HUES64 (cell line): ENCODE data around the gene SYCN.

ENCODE experiments used
- H3K27ac ChIP-seq: 2 replicates; pipeline ENCODE4 v1.7.0; 2013; ENCODE audit warnings: low read depth, low read length, inconsistent platforms
- H3K27me3 ChIP-seq: 2 replicates; pipeline ENCODE4 v1.6.1; 2013; ENCODE audit warnings: mild to moderate bottlenecking, low read length; ENCODE audit not compliant: insufficient read depth
- H3K36me3 ChIP-seq: 2 replicates; pipeline ENCODE4 v1.6.1; 2013; ENCODE audit warnings: mild to moderate bottlenecking, low read length; ENCODE audit not compliant: insufficient read depth
- H3K4me1 ChIP-seq: 2 replicates; pipeline ENCODE4 v1.6.1; 2013; ENCODE audit warnings: mild to moderate bottlenecking, low read length, moderate library complexity; ENCODE audit not compliant: insufficient read depth
- H3K4me3 ChIP-seq: 2 replicates; pipeline ENCODE4 v1.5.1; 2013; ENCODE audit warnings: mild to moderate bottlenecking, low read length, moderate library complexity
- H3K9ac ChIP-seq: 2 replicates; pipeline ENCODE4 v1.6.1; 2013; ENCODE audit warnings: mild to moderate bottlenecking, low read depth, low read length
- H3K9me3 ChIP-seq: 2 replicates; pipeline ENCODE4 v1.6.1; 2013; ENCODE audit warnings: low read depth, low read length; ENCODE audit not compliant: insufficient read depth
- WGBS: fragments of 150-250, 120-280 bp; methylation state at CpG from one replicate; pipeline ENCODE4 v1.1.7; 2013; ENCODE audit warnings: missing lambda C conversion rate; 5-methylcytosine and 5-hydroxymethylcytosine counted together

The SYCN gene

DNA sequence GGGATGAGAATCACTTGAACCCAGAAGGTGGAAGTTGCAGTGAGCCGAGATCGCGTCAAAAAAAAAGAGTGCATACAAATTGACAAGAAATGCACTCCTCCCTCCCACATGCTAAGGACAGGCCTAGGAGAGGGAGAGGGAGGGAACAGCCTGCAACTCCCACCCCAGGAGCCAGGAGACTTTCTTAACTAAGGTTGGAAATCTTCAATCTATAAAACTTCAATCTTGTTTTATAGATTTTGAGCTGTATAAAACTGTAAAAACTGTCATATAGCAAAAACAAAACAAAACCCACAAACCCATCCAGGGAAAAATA is 1.3 kb upstream of the SYCN start:
- Histone ChIP-seq H3K4me3 (no peak overlapping the region), H3K27ac (no peak overlapping the region), H3K9me3 (no peaks in the 10 kb centered on the region), H3K4me1 (no peaks in the 10 kb centered on the region), H3K27me3 (peaks cover 35% of the 10 kb centered on the region), H3K36me3 (no peaks in the 10 kb centered on the region), H3K9ac (no peak overlapping the region)
- WGBS, result 100% methylated on average over 1 of the region's 3 CpGs

GRCh38 chr19:39202998-39203355 is 1.1 kb downstream of the SYCN start:
- Histone ChIP-seq H3K4me1 (no peaks in the 10 kb centered on the region), H3K27ac (no peak overlapping the region), H3K4me3 (no peak overlapping the region), H3K36me3 (no peaks in the 10 kb centered on the region), H3K9ac (no peak overlapping the region), H3K9me3 (no peaks in the 10 kb centered on the region), H3K27me3 (peaks cover 44% of the 10 kb centered on the region)
- 92% methylated on average over 1 of the region's 1 CpG for WGBS

DNA sequence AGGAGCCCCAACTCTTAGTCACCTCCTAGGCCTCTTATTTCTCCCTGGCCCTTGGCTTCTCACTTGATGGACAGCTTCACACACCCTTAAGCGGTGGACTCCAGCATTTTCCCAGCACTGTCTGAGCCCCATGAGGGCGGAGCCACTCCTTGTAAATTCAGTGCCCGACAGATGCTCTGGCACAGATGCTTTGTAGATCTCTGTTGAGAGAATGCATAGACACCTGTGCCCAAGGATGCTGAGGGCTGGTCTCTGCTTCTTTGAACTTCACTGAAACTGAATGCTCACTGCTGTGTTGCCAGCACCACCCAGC is 3.3 kb downstream of the SYCN start:
- Histone ChIP-seq H3K9me3 (no peaks in the 10 kb centered on the region), H3K27me3 (peaks cover 66% of the 10 kb centered on the region), H3K36me3 (no peaks in the 10 kb centered on the region), H3K27ac (no peak overlapping the region), H3K4me3 (no peak overlapping the region), H3K4me1 (no peaks in the 10 kb centered on the region), H3K9ac (no peak overlapping the region)
- WGBS, result 87% methylated on average over 3 of the region's 3 CpGs

- no peaks in the 10 kb centered on the region for H3K4me1 ChIP-seq
- H3K36me3 ChIP-seq, result no peaks in the 10 kb centered on the region
- H3K9me3 ChIP-seq, result no peaks in the 10 kb centered on the region
- H3K27me3 ChIP-seq, result peaks cover 66% of the 10 kb centered on the region
- H3K27ac ChIP-seq, result no peak overlapping the region
- 89% methylated on average over 32 of the region's 32 CpGs for WGBS
- H3K4me3 ChIP-seq, result no peak overlapping the region
- H3K9ac ChIP-seq, result no peak overlapping the region
These were observed 3.8 kb downstream of the SYCN start for GRCh38 chr19:39200066-39200802.

DNA sequence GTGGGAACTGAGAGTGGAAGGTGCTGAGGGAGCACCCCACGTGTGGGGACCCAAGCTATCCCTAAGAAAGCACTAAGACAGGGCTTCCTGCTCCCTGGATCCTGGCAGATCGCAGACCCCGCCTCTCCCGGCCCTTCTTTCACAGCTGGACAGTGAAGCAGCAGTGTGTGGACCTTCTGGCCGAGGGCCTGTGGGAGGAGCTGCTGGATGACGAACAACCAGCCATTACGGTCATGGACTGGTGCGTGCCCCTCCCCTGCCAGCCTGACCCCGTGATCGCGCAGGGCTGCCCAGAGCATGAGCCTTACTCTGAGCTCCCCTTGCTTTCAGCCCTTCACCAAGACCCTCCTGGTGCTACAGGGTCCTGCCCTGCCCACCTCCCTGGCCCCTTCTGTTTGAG is 5.0 kb downstream of the SYCN start:
- H3K27me3 ChIP-seq, result peaks cover 56% of the 10 kb centered on the region
- H3K36me3 ChIP-seq, result no peaks in the 10 kb centered on the region
- H3K4me3 ChIP-seq, result no peak overlapping the region
- H3K4me1 ChIP-seq, result no peaks in the 10 kb centered on the region
- no peak overlapping the region for H3K27ac ChIP-seq
- WGBS, result 58% methylated on average over 11 of the region's 11 CpGs
- H3K9ac ChIP-seq, result no peak overlapping the region
- H3K9me3 ChIP-seq, result no peaks in the 10 kb centered on the region

GRCh38 chr19:39197808-39198207 is 6.3 kb downstream of the SYCN start:
- 55% methylated on average over 3 of the region's 5 CpGs for WGBS

DNA sequence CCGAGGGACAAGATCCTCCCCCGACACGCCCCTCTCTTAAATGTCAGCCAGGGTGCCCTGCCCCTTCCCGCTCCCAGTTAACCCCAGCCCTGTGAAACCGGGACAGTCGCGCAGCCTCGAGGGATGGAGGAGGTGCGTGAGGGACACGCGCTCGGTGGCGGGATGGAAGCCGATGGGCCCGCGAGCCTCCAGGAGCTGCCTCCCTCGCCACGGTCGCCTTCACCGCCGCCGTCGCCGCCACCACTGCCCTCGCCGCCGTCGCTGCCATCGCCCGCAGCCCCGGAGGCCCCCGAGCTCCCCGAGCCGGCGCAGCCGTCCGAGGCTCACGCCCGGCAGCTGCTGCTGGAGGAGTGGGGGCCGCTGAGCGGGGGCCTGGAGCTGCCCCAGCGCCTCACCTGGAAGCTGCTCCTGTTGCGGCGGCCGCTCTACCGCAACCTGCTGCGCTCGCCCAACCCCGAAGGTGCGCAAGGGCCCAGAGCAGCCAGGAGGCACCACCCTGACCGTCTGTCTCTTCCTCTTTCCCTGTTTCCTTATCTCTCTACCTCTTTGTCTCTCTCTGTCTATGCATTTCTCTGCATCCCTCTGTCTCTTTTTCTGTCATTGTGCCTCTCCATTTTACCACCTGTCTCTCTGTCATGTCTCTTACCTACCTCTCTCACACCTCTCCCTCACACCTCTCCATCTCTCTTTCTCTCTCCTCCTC is 7.1 kb downstream of the SYCN start, which contains the start of gene NCCRP1:
NCCRP1 (plus strand) TSS at position 105 of the 703 bp plus-strand sequence; CDS start at position 124, 19 bp downstream.
- 5% methylated on average over 48 of the region's 51 CpGs for WGBS

More at GRCh38 chr19:39197808-39198207, 6.3 kb downstream of the SYCN start:
- H3K9ac ChIP-seq, result no peak overlapping the region
- H3K9me3 ChIP-seq, result no peaks in the 10 kb centered on the region
- H3K27me3 ChIP-seq, result peaks cover 44% of the 10 kb centered on the region
- no peak overlapping the region for H3K4me3 ChIP-seq
- no peaks in the 10 kb centered on the region for H3K4me1 ChIP-seq
- H3K27ac ChIP-seq, result no peak overlapping the region
- no peaks in the 10 kb centered on the region for H3K36me3 ChIP-seq

DNA sequence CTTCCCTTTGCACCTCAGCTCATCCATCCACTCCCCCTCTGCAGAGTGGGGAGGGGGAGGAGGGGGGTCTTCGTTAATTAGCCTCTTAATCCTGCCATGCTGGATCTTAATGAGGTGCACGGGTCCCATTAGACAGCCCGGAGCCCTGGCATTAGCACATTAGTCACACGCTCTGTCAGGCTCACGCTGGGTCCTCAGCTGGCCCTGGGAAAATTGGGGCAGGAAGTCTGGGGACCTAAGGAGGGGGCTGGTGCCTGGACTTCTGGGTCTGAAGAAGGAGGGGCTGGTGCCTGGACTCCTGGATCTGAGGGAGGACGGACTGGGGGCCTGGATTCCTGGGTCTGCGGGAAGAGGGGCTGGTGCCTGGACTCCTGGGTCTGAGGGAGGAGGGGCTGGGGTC is 7.7 kb downstream of the SYCN start:
- H3K9me3 ChIP-seq, result no peaks in the 10 kb centered on the region
- H3K27ac ChIP-seq, result no peak overlapping the region
- H3K4me3 ChIP-seq, result peak overlapping the region; percentile 52; the same call in 1 of the 2 replicates
- H3K9ac ChIP-seq, result no peak overlapping the region
- WGBS, result 34% methylated on average over 7 of the region's 7 CpGs
- no peaks in the 10 kb centered on the region for H3K36me3 ChIP-seq
- H3K4me1 ChIP-seq, result no peaks in the 10 kb centered on the region
- H3K27me3 ChIP-seq, result peaks cover 37% of the 10 kb centered on the region

More for the DNA sequence above, 7.1 kb downstream of the SYCN start, which contains the start of gene NCCRP1:
- Histone ChIP-seq H3K36me3 (no peaks in the 10 kb centered on the region), H3K27me3 (peaks cover 42% of the 10 kb centered on the region), H3K4me3 (peak within 1 kb of the TSS; percentile 52), H3K4me1 (no peaks in the 10 kb centered on the region), H3K9me3 (no peaks in the 10 kb centered on the region), H3K27ac (no peak within 1 kb of the TSS), H3K9ac (no peak within 1 kb of the TSS; the same call in 1 of the 2 replicates)

DNA sequence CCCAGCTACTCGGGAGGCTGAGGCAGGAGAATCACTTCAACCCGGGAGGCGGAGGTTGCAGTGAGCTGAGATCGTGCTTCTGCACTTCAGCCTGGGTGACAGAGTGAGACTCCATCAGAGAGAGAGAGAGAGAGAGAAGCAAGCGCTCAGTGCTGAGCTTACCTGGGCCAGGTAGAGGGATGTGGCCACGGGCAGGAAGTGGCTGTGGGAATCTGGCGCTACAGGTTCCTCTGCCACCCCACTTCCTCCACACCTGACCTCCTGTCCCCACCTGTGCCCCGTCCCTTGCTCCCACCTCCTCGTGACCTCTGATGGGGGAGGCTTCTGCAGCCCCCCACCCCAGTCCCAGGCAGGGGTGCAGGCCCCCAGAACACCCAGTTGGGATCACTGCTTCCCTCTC is 8.3 kb downstream of the SYCN start:
- WGBS, result 68% methylated on average over 8 of the region's 9 CpGs
- Histone ChIP-seq H3K9me3 (no peaks in the 10 kb centered on the region), H3K4me3 (no peak overlapping the region), H3K4me1 (no peaks in the 10 kb centered on the region), H3K36me3 (no peaks in the 10 kb centered on the region), H3K27me3 (peaks cover 37% of the 10 kb centered on the region), H3K9ac (no peak overlapping the region), H3K27ac (no peak overlapping the region)

- WGBS, result 61% methylated on average over 9 of the region's 9 CpGs
- peaks cover 37% of the 10 kb centered on the region for H3K27me3 ChIP-seq
- H3K9me3 ChIP-seq, result no peaks in the 10 kb centered on the region
- no peaks in the 10 kb centered on the region for H3K4me1 ChIP-seq
- no peaks in the 10 kb centered on the region for H3K36me3 ChIP-seq
- no peak overlapping the region for H3K9ac ChIP-seq
- H3K27ac ChIP-seq, result no peak overlapping the region
- H3K4me3 ChIP-seq, result no peak overlapping the region
These were observed 9.1 kb downstream of the SYCN start for GRCh38 chr19:39194832-39195542.

GRCh38 chr19:39193803-39194202 is 10.3 kb downstream of the SYCN start:
- Histone ChIP-seq H3K9ac (no peak overlapping the region), H3K36me3 (no peaks in the 10 kb centered on the region), H3K27me3 (peaks cover 35% of the 10 kb centered on the region), H3K9me3 (no peaks in the 10 kb centered on the region), H3K27ac (no peak overlapping the region), H3K4me1 (no peaks in the 10 kb centered on the region), H3K4me3 (no peak overlapping the region)
- 39% methylated on average over 7 of the region's 8 CpGs for WGBS
